ENCODE data around the gene ERCC1. TPM values are rescaled to one million over a fixed set of nuclear protein-coding genes. Genes with fewer than 3 reads are reported as not detected.

The ERCC1 gene
- total RNA-seq, 1 experiment from 2014 or later = 43.7 TPM

GRCh38 chr19:45469132-45469944, 45.6 kb upstream of the ERCC1 start (continued):
- TF ChIP-seq PRDM15 (CRISPR knock-in tag; IDR thresholded peaks at IDR 0.05) (no peak), ZNF416 (CRISPR knock-in tag; IDR thresholded peaks at IDR 0.05) (peak; percentile 59; the same call in 1 of the 2 replicates), NR3C1 (CRISPR knock-in tag; conservative IDR thresholded peaks at IDR 0.05; ENCODE audit: low read depth) (no peak), USF1 (CRISPR knock-in tag; IDR thresholded peaks at IDR 0.05) (peak; percentile 32; the same call in 1 of the 2 replicates), MYBL2 (CRISPR knock-in tag; IDR thresholded peaks at IDR 0.05) (no peak), CREB1 (CRISPR knock-in tag; IDR thresholded peaks at IDR 0.05) (no peak), PREB (CRISPR knock-in tag; IDR thresholded peaks at IDR 0.05; ENCODE audit: borderline replicate concordance) (no peak), E2F4 (CRISPR knock-in tag; IDR thresholded peaks at IDR 0.05; ENCODE audit: borderline replicate concordance, low read depth) (no peak), TP53 (CRISPR knock-in tag; IDR thresholded peaks at IDR 0.05) (no peak), SMAD3 (CRISPR knock-in tag; IDR thresholded peaks at IDR 0.05; ENCODE audit: borderline replicate concordance) (no peak), ZNF263 (CRISPR knock-in tag; IDR thresholded peaks at IDR 0.05; ENCODE audit: low read depth) (no peak), FOXK1 (CRISPR knock-in tag; IDR thresholded peaks at IDR 0.05) (peak; percentile 82), ZBTB43 (CRISPR knock-in tag; IDR thresholded peaks at IDR 0.05) (no peak), AFF4 (CRISPR knock-in tag; IDR thresholded peaks at IDR 0.05; ENCODE audit: borderline replicate concordance) (no peak), HMGA2 (CRISPR knock-in tag; IDR thresholded peaks at IDR 0.05) (no peak), RORB (CRISPR knock-in tag; IDR thresholded peaks at IDR 0.05) (no peak), NFATC4 (CRISPR knock-in tag; IDR thresholded peaks at IDR 0.05) (no peak), MLX (CRISPR knock-in tag; IDR thresholded peaks at IDR 0.05) (no peak), ATF3 (CRISPR knock-in tag; conservative IDR thresholded peaks at IDR 0.05) (no peak), ETV6 (CRISPR knock-in tag; IDR thresholded peaks at IDR 0.05) (no peak; the same call in 1 of the 2 replicates), NFYB (CRISPR knock-in tag; conservative IDR thresholded peaks at IDR 0.05; ENCODE audit: low read depth) (peak; percentile 71), ZNF219 (CRISPR knock-in tag; IDR thresholded peaks at IDR 0.05; ENCODE audit: borderline replicate concordance) (no peak), ATF2 (CRISPR knock-in tag; IDR thresholded peaks at IDR 0.05; ENCODE audit: borderline replicate concordance, low read depth) (no peak)

Measured in WTC11 (cell line).